ENCODE data around the gene RASGRF2.

DNA sequence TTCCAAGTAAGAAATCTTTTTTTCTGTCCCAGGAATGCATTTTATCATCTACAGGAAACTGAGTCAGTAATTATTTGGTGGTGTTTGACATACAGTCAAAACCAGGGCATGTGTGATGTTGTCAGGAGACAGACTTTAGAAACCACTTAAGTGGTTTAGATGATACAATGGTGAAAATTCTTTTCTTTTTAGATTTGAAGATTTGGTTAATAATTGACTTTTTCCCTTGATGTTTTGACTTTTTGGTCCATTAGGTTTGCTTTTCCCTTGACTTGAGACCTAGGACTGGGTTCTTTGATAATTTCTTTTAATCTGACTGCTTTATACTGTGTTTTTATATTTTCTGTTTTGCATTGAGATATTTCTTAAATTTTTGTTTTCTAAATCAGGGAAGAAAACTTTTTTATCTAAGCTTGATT, 85.2 kb downstream of the RASGRF2 start:
- no peak for TF ChIP-seq EP300 (IDR thresholded peaks at IDR 0.05; ENCODE audit: borderline replicate concordance)
- TF ChIP-seq TAF1 (IDR thresholded peaks at IDR 0.05; ENCODE audit: low read depth): no peak
- no peak for TF ChIP-seq CREB1 (IDR thresholded peaks at IDR 0.05; ENCODE audit: low read depth)
- TF ChIP-seq, protein P1, sequence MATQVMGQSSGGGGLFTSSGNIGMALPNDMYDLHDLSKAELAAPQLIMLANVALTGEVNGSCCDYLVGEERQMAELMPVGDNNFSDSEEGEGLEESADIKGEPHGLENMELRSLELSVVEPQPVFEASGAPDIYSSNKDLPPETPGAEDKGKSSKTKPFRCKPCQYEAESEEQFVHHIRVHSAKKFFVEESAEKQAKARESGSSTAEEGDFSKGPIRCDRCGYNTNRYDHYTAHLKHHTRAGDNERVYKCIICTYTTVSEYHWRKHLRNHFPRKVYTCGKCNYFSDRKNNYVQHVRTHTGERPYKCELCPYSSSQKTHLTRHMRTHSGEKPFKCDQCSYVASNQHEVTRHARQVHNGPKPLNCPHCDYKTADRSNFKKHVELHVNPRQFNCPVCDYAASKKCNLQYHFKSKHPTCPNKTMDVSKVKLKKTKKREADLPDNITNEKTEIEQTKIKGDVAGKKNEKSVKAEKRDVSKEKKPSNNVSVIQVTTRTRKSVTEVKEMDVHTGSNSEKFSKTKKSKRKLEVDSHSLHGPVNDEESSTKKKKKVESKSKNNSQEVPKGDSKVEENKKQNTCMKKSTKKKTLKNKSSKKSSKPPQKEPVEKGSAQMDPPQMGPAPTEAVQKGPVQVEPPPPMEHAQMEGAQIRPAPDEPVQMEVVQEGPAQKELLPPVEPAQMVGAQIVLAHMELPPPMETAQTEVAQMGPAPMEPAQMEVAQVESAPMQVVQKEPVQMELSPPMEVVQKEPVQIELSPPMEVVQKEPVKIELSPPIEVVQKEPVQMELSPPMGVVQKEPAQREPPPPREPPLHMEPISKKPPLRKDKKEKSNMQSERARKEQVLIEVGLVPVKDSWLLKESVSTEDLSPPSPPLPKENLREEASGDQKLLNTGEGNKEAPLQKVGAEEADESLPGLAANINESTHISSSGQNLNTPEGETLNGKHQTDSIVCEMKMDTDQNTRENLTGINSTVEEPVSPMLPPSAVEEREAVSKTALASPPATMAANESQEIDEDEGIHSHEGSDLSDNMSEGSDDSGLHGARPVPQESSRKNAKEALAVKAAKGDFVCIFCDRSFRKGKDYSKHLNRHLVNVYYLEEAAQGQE (IDR thresholded peaks at IDR 0.05; ENCODE audit: low read depth): no peak
- TF ChIP-seq, protein P2, sequence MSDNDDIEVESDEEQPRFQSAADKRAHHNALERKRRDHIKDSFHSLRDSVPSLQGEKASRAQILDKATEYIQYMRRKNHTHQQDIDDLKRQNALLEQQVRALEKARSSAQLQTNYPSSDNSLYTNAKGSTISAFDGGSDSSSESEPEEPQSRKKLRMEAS (IDR thresholded peaks at IDR 0.05): no peak
- no peak for TF ChIP-seq RAD21 (IDR thresholded peaks at IDR 0.05; ENCODE audit: low read depth)
- no peak for TF ChIP-seq ZBTB7A (IDR thresholded peaks at IDR 0.05; ENCODE audit: low read depth)
- no peak for TF ChIP-seq TCF12 (IDR thresholded peaks at IDR 0.05; ENCODE audit: low read depth)
- no peak for TF ChIP-seq CEBPB (IDR thresholded peaks at IDR 0.05)
- no peak for TF ChIP-seq NFIC (IDR thresholded peaks at IDR 0.05)

Measured in Ishikawa (cell line).